IMR-90 (cell line): ENCODE results near the gene MYO1G. TPM values are rescaled to one million over a fixed set of nuclear protein-coding genes. Genes with fewer than 3 reads are reported as not detected.
A peak's percentile ranks its signal among the peaks of the same experiment; 100 is the strongest.

ENCODE experiments used
- ATAC-seq: fragments of 200-7000 bp; cut with Tn5 transposase; 2 replicates; pipeline ENCODE4 v1.9.1; 2020; ENCODE audit warnings: low read depth, mild to moderate bottlenecking, moderate library complexity
- BruUV-seq: library from RNA; stranded (reverse); fragments of 400-500 nt; replicated peaks from 2 replicates; lab custom pipeline; 2021; lab: Mats Ljungman, UMichigan
- CTCF ChIA-PET: fragments of 300-600 bp; formaldehyde crosslinking; extraction: SDS; loops from one replicate; lab custom pipeline; 2021; ENCODE audit warnings: antibody characterized with exemption; lab: Yijun Ruan, JAX
- POLR2A ChIA-PET: fragments of 300-600 bp; sonication (Branson Sonifier 250); formaldehyde crosslinking; loops from one replicate; lab custom pipeline; 2022; ENCODE audit warnings: antibody characterized with exemption; ENCODE audit not compliant: unreplicated experiment; lab: Charles Lee
- DNase-seq: peaks from one replicate; pipeline ENCODE4 v3.0.0; 2013
- H2AFZ ChIP-seq: replicated peaks from 2 replicates; pipeline ENCODE3; 2013; ENCODE audit warnings: low read length, mild to moderate bottlenecking; ENCODE audit not compliant: poor library complexity
- H2AK5ac ChIP-seq: 2 replicates; pipeline ENCODE4 v1.6.1; 2013; ENCODE audit warnings: low read depth, low read length, inconsistent platforms
- H2AK9ac ChIP-seq: replicated peaks from 2 replicates; pipeline ENCODE3; 2013; ENCODE audit warnings: mild to moderate bottlenecking, low read depth, low read length, moderate library complexity; ENCODE audit not compliant: poor library complexity
- H2BK120ac ChIP-seq: 2 replicates; pipeline ENCODE4 v1.6.1; 2013; ENCODE audit warnings: low read depth, low read length, inconsistent platforms
- H2BK15ac ChIP-seq: 3 replicates; pipeline ENCODE4 v1.6.1; 2013; ENCODE audit warnings: low read depth, low read length, inconsistent platforms
- H2BK20ac ChIP-seq: 2 replicates; pipeline ENCODE4 v1.6.1; 2013; ENCODE audit warnings: low read depth, mild to moderate bottlenecking, inconsistent platforms, low read length, moderate library complexity
- H2BK5ac ChIP-seq: 2 replicates; pipeline ENCODE4 v1.6.1; 2013; ENCODE audit warnings: mild to moderate bottlenecking, low read depth, low read length, inconsistent platforms; ENCODE audit not compliant: poor library complexity, severe bottlenecking
- H3K14ac ChIP-seq: replicated peaks from 2 replicates; pipeline ENCODE4 v1.6.1; 2013; ENCODE audit warnings: low read depth, low read length, inconsistent platforms
- H3K18ac ChIP-seq: 2 replicates; pipeline ENCODE4 v1.6.1; 2013; ENCODE audit warnings: low read depth, low read length, control low read depth
- H3K23ac ChIP-seq: 2 replicates; pipeline ENCODE4 v1.6.1; 2013; ENCODE audit warnings: low read depth, low read length, inconsistent platforms
- H3K27ac ChIP-seq: 2 replicates; pipeline ENCODE4 v1.5.1; 2013; ENCODE audit warnings: mild to moderate bottlenecking, control low read depth, low read length; ENCODE audit not compliant: insufficient read depth
- H3K27me3 ChIP-seq: 2 replicates; pipeline ENCODE4 v1.6.1; 2013; ENCODE audit warnings: low read length; ENCODE audit not compliant: control insufficient read depth, insufficient read depth
- H3K36me3 ChIP-seq: 2 replicates; pipeline ENCODE4 v1.6.1; 2013; ENCODE audit warnings: low read length, mixed read lengths; ENCODE audit not compliant: control insufficient read depth, insufficient read depth
- H3K4ac ChIP-seq: 2 replicates; pipeline ENCODE4 v1.6.1; 2013; ENCODE audit warnings: low read depth, low read length, inconsistent platforms
- H3K4me1 ChIP-seq: 2 replicates; pipeline ENCODE4 v1.6.1; 2013; ENCODE audit warnings: low read length, mixed read lengths; ENCODE audit not compliant: control insufficient read depth, insufficient read depth
- H3K4me2 ChIP-seq: 2 replicates; pipeline ENCODE4 v1.6.1; 2013; ENCODE audit warnings: low read depth, mild to moderate bottlenecking, control low read depth, low read length, moderate library complexity
- H3K4me3 ChIP-seq: 2 replicates; pipeline ENCODE4 v1.5.1; 2013; ENCODE audit warnings: low read depth, mild to moderate bottlenecking, control low read depth, low read length, moderate library complexity; ENCODE audit not compliant: insufficient read depth
- H3K56ac ChIP-seq: 2 replicates; pipeline ENCODE4 v1.6.1; 2013; ENCODE audit warnings: low read length, inconsistent platforms; ENCODE audit not compliant: insufficient read depth; ENCODE audit errors: extremely low read depth
- H3K79me1 ChIP-seq, 2 experiments: 2 replicates each; pipeline ENCODE4 v1.6.1; 2013; ENCODE audit warnings: low read length in 2 of 2, inconsistent platforms in 1 of 2, low read depth in 1 of 2
- H3K9ac ChIP-seq: 2 replicates; pipeline ENCODE4 v1.6.1; 2013; ENCODE audit warnings: low read depth, low read length, control low read depth
- H3K9me1 ChIP-seq: 2 replicates; pipeline ENCODE4 v1.6.1; 2013; ENCODE audit warnings: low read length, inconsistent platforms; ENCODE audit not compliant: insufficient read depth
- H3K9me3 ChIP-seq: 2 replicates; pipeline ENCODE4 v1.6.1; 2013; ENCODE audit warnings: low read length; ENCODE audit not compliant: control insufficient read depth, insufficient read depth
- H4K20me1 ChIP-seq: 2 replicates; pipeline ENCODE4 v1.6.1; 2013; ENCODE audit warnings: low read length, inconsistent platforms; ENCODE audit not compliant: insufficient read depth
- H4K5ac ChIP-seq: 2 replicates; pipeline ENCODE4 v1.6.1; 2013; ENCODE audit warnings: mild to moderate bottlenecking, low read depth, low read length, control low read depth
- H4K8ac ChIP-seq, 2 experiments: 2 replicates each; pipeline ENCODE4 v1.6.1; 2013; ENCODE audit warnings: low read depth in 2 of 2, low read length in 2 of 2, control low read depth in 1 of 2, inconsistent platforms in 1 of 2
- H4K91ac ChIP-seq: 2 replicates; pipeline ENCODE4 v1.6.1; 2013; ENCODE audit warnings: low read depth, low read length, inconsistent platforms; ENCODE audit not compliant: insufficient read depth
- BHLHE40 ChIP-seq: fragments of 150-350 bp; IDR thresholded peaks from 2 replicates; pipeline ENCODE4 v1.6.1; 2016; ENCODE audit warnings: mild to moderate bottlenecking, low read depth, low read length
- CEBPB ChIP-seq: IDR thresholded peaks from 2 replicates; pipeline ENCODE4 v1.6.1; 2012; ENCODE audit warnings: low read depth, low read length, improper control_type of control experiment
- CHD1 ChIP-seq: IDR thresholded peaks from 2 replicates; pipeline ENCODE4 v1.6.1; 2012; ENCODE audit warnings: low read depth, low read length, improper control_type of control experiment
- CTCF ChIP-seq: conservative IDR thresholded peaks from 2 replicates; pipeline ENCODE4 v1.5.1; 2012; ENCODE audit warnings: mild to moderate bottlenecking, low read depth, low read length, improper control_type of control experiment
- ELK1 ChIP-seq: fragments of 150-350 bp; IDR thresholded peaks from 2 replicates; pipeline ENCODE4 v1.6.1; 2016; ENCODE audit warnings: low read depth, mild to moderate bottlenecking, low read length, moderate library complexity, borderline replicate concordance
- FOS ChIP-seq: fragments of 150-350 bp; IDR thresholded peaks from 2 replicates; pipeline ENCODE4 v1.6.1; 2016; ENCODE audit warnings: low read depth, low read length
- MAFK ChIP-seq: IDR thresholded peaks from 2 replicates; pipeline ENCODE4 v1.6.1; 2012; ENCODE audit warnings: low read depth, low read length, improper control_type of control experiment
- MAZ ChIP-seq: IDR thresholded peaks from 2 replicates; pipeline ENCODE4 v1.6.1; 2012; ENCODE audit warnings: low read depth, mild to moderate bottlenecking, low read length, improper control_type of control experiment, moderate library complexity, borderline replicate concordance
- MXI1 ChIP-seq: IDR thresholded peaks from 2 replicates; pipeline ENCODE4 v1.6.1; 2012; ENCODE audit warnings: low read depth, mild to moderate bottlenecking, low read length, moderate library complexity, borderline replicate concordance
- NFE2L2 ChIP-seq: fragments of 150-350 bp; IDR thresholded peaks from 2 replicates; pipeline ENCODE4 v1.6.1; 2016; ENCODE audit warnings: low read depth, mild to moderate bottlenecking, low read length
- POLR2A ChIP-seq: IDR thresholded peaks from 2 replicates; pipeline ENCODE4 v1.6.1; 2012; ENCODE audit warnings: mild to moderate bottlenecking, low read depth, low read length
- RAD21 ChIP-seq: IDR thresholded peaks from 2 replicates; pipeline ENCODE4 v1.6.1; 2012; ENCODE audit warnings: low read length, improper control_type of control experiment
- RCOR1 ChIP-seq: IDR thresholded peaks from 2 replicates; pipeline ENCODE4 v1.6.1; 2012; ENCODE audit warnings: mild to moderate bottlenecking, low read length, improper control_type of control experiment; ENCODE audit not compliant: insufficient replicate concordance
- RFX5 ChIP-seq: IDR thresholded peaks from 2 replicates; pipeline ENCODE4 v1.8.0; 2012; ENCODE audit warnings: low read depth, mild to moderate bottlenecking, low read length, moderate library complexity
- SMC3 ChIP-seq: fragments of 150-350 bp; IDR thresholded peaks from 2 replicates; pipeline ENCODE4 v1.6.1; 2016; ENCODE audit warnings: low read depth, mild to moderate bottlenecking, antibody characterized with exemption, low read length, moderate library complexity
- USF2 ChIP-seq: fragments of 150-350 bp; IDR thresholded peaks from 2 replicates; pipeline ENCODE4 v1.6.1; 2017; ENCODE audit warnings: mild to moderate bottlenecking, antibody characterized with exemption, low read length, low read depth
- WGBS, 2 experiments: methylation state at CpG; one replicate each; pipeline versions ENCODE4 v1.1.5 to v1.1.7; 2013; ENCODE audit warnings: missing lambda C conversion rate in 2 of 2; ENCODE audit not compliant: insufficient read length in 1 of 2; ENCODE audit errors: extremely low coverage in 2 of 2; 5-methylcytosine and 5-hydroxymethylcytosine counted together
- dilution Hi-C: fragments of 300-500 bp; cut with HindIII; formaldehyde crosslinking; loops from one replicate; pipeline ENCODE4 v1.14.3; 2018; ENCODE audit warnings: low sequenced_read_pairs; ENCODE audit not compliant: unreplicated experiment
- in situ Hi-C: fragments of 300-500 bp; cut with MboI; formaldehyde crosslinking; loops from 3 replicates; pipeline ENCODE4 v1.14.3; 2019; ENCODE audit warnings: low sequenced_read_pairs, inconsistent platforms, mixed read lengths
- intact Hi-C: fragments of 100-400 bp; cut with micrococcal nuclease; formaldehyde crosslinking; loops from 2 replicates; pipeline ENCODE4 v1.10.0; 2022
- polyA plus RNA-seq, 3 experiments: library from polyadenylated mRNA; depleted of rRNA; stranded (reverse); fragments of >200 nt; gene quantifications; 2 replicates each; pipeline ENCODE4 v1.2.3, GENCODE V29; 2012; ENCODE audit warnings: low replicate concordance in 1 of 3
- total RNA-seq: library from RNA; depleted of rRNA; stranded (reverse); fragments of >200 nt; gene quantifications from 2 replicates; pipeline ENCODE4 v1.2.3, GENCODE V29; 2012

Gene MYO1G
- total and polyA plus RNA-seq, 2 of the 4 experiments (the other 2 are of a cell fraction): under 0.01 to 0.02 TPM

GRCh38 chr7:44970523-44971051, 8.2 kb downstream of the MYO1G start:
- POLR2A ChIA-PET: no interaction called here
- 85% methylated on average over 9 of the region's 18 CpGs; no CpG with 5 or more reads in 1 of the 2 experiments for WGBS, 2 experiments

More at GRCh38 chr7:44970523-44971051, 8.2 kb downstream of the MYO1G start:
- Histone ChIP-seq H2AK5ac (no peak overlapping the region), H3K4me2 (no peak overlapping the region), H3K14ac (no peak overlapping the region), H2BK120ac (no peak overlapping the region), H3K79me1 (no peaks in the 10 kb centered on the region), H3K4me1 (no peaks in the 10 kb centered on the region), H4K8ac (no peak overlapping the region), H3K9me1 (no peaks in the 10 kb centered on the region), H4K5ac (no peak overlapping the region), H3K4ac (no peak overlapping the region), H3K27ac (no peak overlapping the region), H3K27me3 (peaks cover 10% of the 10 kb centered on the region; the same call in 1 of the 2 replicates), H3K9ac (no peak overlapping the region), H2AFZ (peak overlapping the region; percentile 11), H4K20me1 (no peaks in the 10 kb centered on the region), H3K18ac (no peak overlapping the region), H3K23ac (no peak overlapping the region), H4K91ac (no peak overlapping the region), H2BK20ac (no peak overlapping the region), H2BK5ac (no peak overlapping the region), H3K9me3 (no peaks in the 10 kb centered on the region), H3K36me3 (no peaks in the 10 kb centered on the region), H3K56ac (no peak overlapping the region), H3K4me3 (no peak overlapping the region), H2BK15ac (no peak overlapping the region), H2AK9ac (peak overlapping the region; percentile 28)
- no TSS peak for BruUV-seq
- no peak for TF ChIP-seq RAD21
- TF ChIP-seq RFX5: no peak
- no peak for TF ChIP-seq USF2
- TF ChIP-seq MXI1: no peak
- TF ChIP-seq MAZ: no peak
- TF ChIP-seq SMC3: no peak
- no peak for TF ChIP-seq CEBPB
- TF ChIP-seq RCOR1: no peak
- TF ChIP-seq MAFK: no peak
- TF ChIP-seq POLR2A: no peak
- TF ChIP-seq FOS: no peak
- no peak for TF ChIP-seq ELK1
- TF ChIP-seq CHD1: no peak
- no peak for TF ChIP-seq BHLHE40
- TF ChIP-seq CTCF: no peak
- TF ChIP-seq NFE2L2: no peak
- dilution Hi-C loops (no loop called here), intact Hi-C loops (no loop called here), in situ Hi-C loops (no loop called here)
- ATAC-seq (no peak), DNase-seq (no peak)
- CTCF ChIA-PET: no interaction called here
